Measurements from ENCODE around the gene PTPN14. TPM values are rescaled to one million over a fixed set of nuclear protein-coding genes. Genes with fewer than 3 reads are reported as not detected.

PTPN14 gene
- total and polyA plus RNA-seq, 2 experiments from 2014 or later, result 18.7 to 70.2 TPM

GRCh38 chr1:214337015-214337414, 214.4 kb downstream of the PTPN14 start:
- Histone ChIP-seq H4K20me1 (replicated peaks; ENCODE audit: insufficient read depth) (no peaks in the 10 kb centered on the region), H3K4me1 (ENCODE audit: insufficient read depth) (peaks cover 13% of the 10 kb centered on the region), H3K27me3 (ENCODE audit: insufficient read depth) (no peaks in the 10 kb centered on the region), H3K4me3 (no peak overlapping the region), H2AFZ (no peak overlapping the region), H3K27ac (ENCODE audit: low read depth) (no peak overlapping the region), H3K4me2 (no peak overlapping the region), H3K79me2 (replicated peaks; ENCODE audit: insufficient read depth) (no peaks in the 10 kb centered on the region), H3F3A (replicated peaks; ENCODE audit: low read depth) (no peaks in the 10 kb centered on the region; the same call in 1 of the 2 replicates), H3K9me2 (ENCODE audit: insufficient read depth) (no peaks in the 10 kb centered on the region), H3K36me3 (ENCODE audit: insufficient read depth) (no peaks in the 10 kb centered on the region)
- TF ChIP-seq CTCF (conservative IDR thresholded peaks at IDR 0.05; ENCODE audit: low read depth in 2 of 2) (no peak), ZNF331 (CRISPR knock-in tag; IDR thresholded peaks at IDR 0.05; ENCODE audit: low read depth) (no peak), STAT1 (IDR thresholded peaks at IDR 0.05; ENCODE audit: unreplicated experiment) (no peak), ZNF114 (CRISPR knock-in tag; IDR thresholded peaks at IDR 0.05) (no peak), EZH2phosphoT487 (IDR thresholded peaks at IDR 0.05; ENCODE audit: unreplicated experiment) (no peak), REST (IDR thresholded peaks at IDR 0.05; ENCODE audit: unreplicated experiment) (no peak), CREB1 (CRISPR knock-in tag; IDR thresholded peaks at IDR 0.05; ENCODE audit: low read depth) (no peak), EZH2 (IDR thresholded peaks at IDR 0.05; ENCODE audit: low read depth, unreplicated experiment) (no peak), ZNF462 (CRISPR knock-in tag; IDR thresholded peaks at IDR 0.05) (no peak), ETS1 (IDR thresholded peaks at IDR 0.05) (no peak), POLR2AphosphoS5 (IDR thresholded peaks at IDR 0.05; ENCODE audit: low read depth) (no peak), NANOG (IDR thresholded peaks at IDR 0.05; ENCODE audit: borderline replicate concordance) (no peak), JUNB (IDR thresholded peaks at IDR 0.05; ENCODE audit: unreplicated experiment) (no peak)
- no peak overlapping the region for H3K27ac Mint-ChIP-seq
- no peaks in the 10 kb centered on the region for H3K9me3 Mint-ChIP-seq
- no peak for ATAC-seq
- peaks cover 25% of the 10 kb centered on the region for H3K4me1 Mint-ChIP-seq
- no peaks in the 10 kb centered on the region for H3K36me3 Mint-ChIP-seq (ENCODE audit: low read depth)
- peaks cover 7% of the 10 kb centered on the region for H3K27me3 Mint-ChIP-seq (ENCODE audit: insufficient read depth, low read depth, poor library complexity)
- no peak for DNase-seq (ENCODE audit: low spot score)
- no peak overlapping the region for H3K4me3 Mint-ChIP-seq

Data from GM23338 (cell line).